Stimulated activated naive CD8-positive, alpha-beta T cell treated with anti-CD3 and anti-CD28 coated beads, Interleukin-15, amount 100 ng/mL, for 72 hours (primary cell): ENCODE measurements around the gene RSPO1.

ENCODE experiments used
- ATAC-seq: fragments of 150-1000 bp; cut with Tn5 transposase; 2 replicates; pipeline ENCODE4 v1.10.0; 2021; ENCODE audit warnings: mild to moderate bottlenecking, moderate library complexity
- DNase-seq, 2 donors: peaks; one replicate each; pipeline ENCODE4 v3.0.0; 2021 to 2022
- H3K27ac Mint-ChIP-seq, 2 donors: one replicate each; pipeline ENCODE4 v1.8.0; 2022; ENCODE audit warnings: mild to moderate bottlenecking in 2 of 2, mixed read lengths in 2 of 2, moderate library complexity in 2 of 2
- H3K27me3 Mint-ChIP-seq: one replicate; pipeline ENCODE4 v1.8.0; 2022; ENCODE audit warnings: mixed read lengths
- H3K4me1 Mint-ChIP-seq: one replicate; pipeline ENCODE4 v1.8.0; 2022; ENCODE audit warnings: mild to moderate bottlenecking, mixed read lengths
- H3K4me3 Mint-ChIP-seq, 2 donors: one replicate each; pipeline ENCODE4 v1.8.0; 2022; ENCODE audit warnings: mild to moderate bottlenecking in 2 of 2, mixed read lengths in 2 of 2, moderate library complexity in 1 of 2
- H3K9me3 Mint-ChIP-seq, 2 donors: one replicate each; pipeline ENCODE4 v1.8.0; 2022; ENCODE audit warnings: mixed read lengths in 2 of 2

The RSPO1 gene

GRCh38 chr1:37634992-37635902 is 555 bp upstream of the RSPO1 start:
- H3K9me3 Mint-ChIP-seq, result no peaks in the 10 kb centered on the region
- H3K4me3 Mint-ChIP-seq, result peak overlapping the region; percentile 28 to 36

GRCh38 chr1:37633938-37634243 is 801 bp downstream of the RSPO1 start:
- no peaks in the 10 kb centered on the region for H3K9me3 Mint-ChIP-seq
- DNase-seq (no peak), ATAC-seq (no peak)
- peaks cover 27% of the 10 kb centered on the region for H3K4me1 Mint-ChIP-seq
- H3K27me3 Mint-ChIP-seq, result peaks cover 80% of the 10 kb centered on the region
- no peak overlapping the region for H3K27ac Mint-ChIP-seq
- peak overlapping the region in 1 of 2 donors; percentile 32 for H3K4me3 Mint-ChIP-seq

More at GRCh38 chr1:37634992-37635902, 555 bp upstream of the RSPO1 start:
- H3K27me3 Mint-ChIP-seq, result peaks cover 66% of the 10 kb centered on the region
- peaks cover 27% of the 10 kb centered on the region for H3K4me1 Mint-ChIP-seq
- H3K27ac Mint-ChIP-seq, result no peak overlapping the region
- no peak for DNase-seq
- ATAC-seq, result no peak

- ATAC-seq (no peak), DNase-seq (no peak)
- no peak overlapping the region for H3K27ac Mint-ChIP-seq
- peaks cover 86% of the 10 kb centered on the region for H3K27me3 Mint-ChIP-seq
- peaks cover 27% of the 10 kb centered on the region for H3K4me1 Mint-ChIP-seq
- no peak overlapping the region for H3K4me3 Mint-ChIP-seq
- H3K9me3 Mint-ChIP-seq, result no peaks in the 10 kb centered on the region
These were observed 1.4 kb downstream of the RSPO1 start for GRCh38 chr1:37633040-37633937.

GRCh38 chr1:37631036-37631435 is 3.7 kb downstream of the RSPO1 start:
- ATAC-seq, result no peak
- Mint-ChIP-seq H3K4me3 (no peak overlapping the region), H3K27ac (no peak overlapping the region), H3K4me1 (peaks cover 27% of the 10 kb centered on the region), H3K27me3 (peaks cover 98% of the 10 kb centered on the region), H3K9me3 (no peaks in the 10 kb centered on the region)
- no peak for DNase-seq

GRCh38 chr1:37630426-37631028 is 4.2 kb downstream of the RSPO1 start:
- Mint-ChIP-seq H3K4me1 (peaks cover 25% of the 10 kb centered on the region), H3K27ac (peak overlapping the region in 1 of 2 donors; percentile 37), H3K9me3 (no peaks in the 10 kb centered on the region), H3K27me3 (peaks cover 95% of the 10 kb centered on the region), H3K4me3 (no peak overlapping the region)
- no peak for DNase-seq
- no peak for ATAC-seq

GRCh38 chr1:37629726-37630425 is 4.8 kb downstream of the RSPO1 start:
- Mint-ChIP-seq H3K27ac (peak overlapping the region in 1 of 2 donors; percentile 31), H3K27me3 (peaks cover 93% of the 10 kb centered on the region), H3K4me1 (peaks cover 18% of the 10 kb centered on the region), H3K4me3 (no peak overlapping the region), H3K9me3 (no peaks in the 10 kb centered on the region)
- ATAC-seq, result no peak
- no peak for DNase-seq

GRCh38 chr1:37629008-37629407 is 5.7 kb downstream of the RSPO1 start:
- peaks cover 14% of the 10 kb centered on the region for H3K4me1 Mint-ChIP-seq
- DNase-seq (no peak), ATAC-seq (no peak)
- no peak overlapping the region for H3K27ac Mint-ChIP-seq
- H3K27me3 Mint-ChIP-seq, result peaks cover 93% of the 10 kb centered on the region
- H3K9me3 Mint-ChIP-seq, result no peaks in the 10 kb centered on the region
- H3K4me3 Mint-ChIP-seq, result no peak overlapping the region

- Mint-ChIP-seq H3K9me3 (no peaks in the 10 kb centered on the region), H3K27ac (no peak overlapping the region), H3K4me1 (peaks cover 5% of the 10 kb centered on the region), H3K4me3 (no peak overlapping the region), H3K27me3 (peaks cover 84% of the 10 kb centered on the region)
- no peak for ATAC-seq
- no peak for DNase-seq
These were observed 6.6 kb downstream of the RSPO1 start for GRCh38 chr1:37628026-37628556.

GRCh38 chr1:37622131-37622530 is 12.6 kb downstream of the RSPO1 start:
- Mint-ChIP-seq H3K27ac (no peak overlapping the region), H3K4me1 (no peaks in the 10 kb centered on the region), H3K9me3 (no peaks in the 10 kb centered on the region), H3K4me3 (no peak overlapping the region), H3K27me3 (peaks cover 47% of the 10 kb centered on the region)
- ATAC-seq (no peak), DNase-seq (no peak)

GRCh38 chr1:37621326-37621870 is 13.3 kb downstream of the RSPO1 start:
- no peak for DNase-seq
- H3K27me3 Mint-ChIP-seq, result peaks cover 47% of the 10 kb centered on the region
- no peak for ATAC-seq
- H3K4me1 Mint-ChIP-seq, result no peaks in the 10 kb centered on the region
- H3K4me3 Mint-ChIP-seq, result no peak overlapping the region
- no peak overlapping the region for H3K27ac Mint-ChIP-seq
- no peaks in the 10 kb centered on the region for H3K9me3 Mint-ChIP-seq

- Mint-ChIP-seq H3K9me3 (no peaks in the 10 kb centered on the region), H3K27ac (no peak overlapping the region), H3K4me3 (no peak overlapping the region), H3K27me3 (peaks cover 48% of the 10 kb centered on the region), H3K4me1 (no peaks in the 10 kb centered on the region)
- ATAC-seq (no peak), DNase-seq (no peak)
These were observed 14.0 kb downstream of the RSPO1 start for GRCh38 chr1:37620707-37621106.

- H3K27ac Mint-ChIP-seq, result no peak overlapping the region
- ATAC-seq (no peak), DNase-seq (no peak)
- peaks cover 48% of the 10 kb centered on the region for H3K27me3 Mint-ChIP-seq
- H3K9me3 Mint-ChIP-seq, result no peaks in the 10 kb centered on the region
- no peaks in the 10 kb centered on the region for H3K4me1 Mint-ChIP-seq
- no peak overlapping the region for H3K4me3 Mint-ChIP-seq
These were observed 18.4 kb downstream of the RSPO1 start for GRCh38 chr1:37616330-37616729.

GRCh38 chr1:37614105-37614504 is 20.6 kb downstream of the RSPO1 start:
- Mint-ChIP-seq H3K9me3 (no peaks in the 10 kb centered on the region), H3K4me3 (no peak overlapping the region), H3K27ac (no peak overlapping the region), H3K4me1 (no peaks in the 10 kb centered on the region), H3K27me3 (peaks cover 42% of the 10 kb centered on the region)
- DNase-seq (no peak), ATAC-seq (no peak)

GRCh38 chr1:37612186-37612585 is 22.5 kb downstream of the RSPO1 start:
- no peak for DNase-seq
- peaks cover 25% of the 10 kb centered on the region for H3K27me3 Mint-ChIP-seq
- H3K4me3 Mint-ChIP-seq, result no peak overlapping the region
- no peak for ATAC-seq
- no peak overlapping the region for H3K27ac Mint-ChIP-seq
- no peaks in the 10 kb centered on the region for H3K4me1 Mint-ChIP-seq
- no peaks in the 10 kb centered on the region for H3K9me3 Mint-ChIP-seq

- Mint-ChIP-seq H3K4me1 (no peaks in the 10 kb centered on the region), H3K27ac (no peak overlapping the region), H3K4me3 (no peak overlapping the region), H3K9me3 (no peaks in the 10 kb centered on the region), H3K27me3 (peaks cover 5% of the 10 kb centered on the region)
- DNase-seq, result no peak
- no peak for ATAC-seq
These were observed 24.7 kb downstream of the RSPO1 start for GRCh38 chr1:37609994-37610393.
